Trophoblast cell (in vitro differentiated cells and primary cell): Measurements from ENCODE around the gene MACROD2.

Source experiments
- DNase-seq, 2 donors: peaks; one replicate each; pipeline ENCODE4 v3.0.0-alpha.2; 2016
- H2AFZ ChIP-seq: 2 replicates; pipeline ENCODE4 v1.6.1; 2013; ENCODE audit warnings: low read length, moderate library complexity, mild to moderate bottlenecking; ENCODE audit not compliant: insufficient read depth, poor library complexity
- H2AK5ac ChIP-seq: 2 replicates; pipeline ENCODE4 v1.6.1; 2013; ENCODE audit warnings: mild to moderate bottlenecking, low read length
- H2BK120ac ChIP-seq: 2 replicates; pipeline ENCODE4 v1.6.1; 2013; ENCODE audit warnings: low read length, mild to moderate bottlenecking, moderate library complexity; ENCODE audit not compliant: insufficient read depth, poor library complexity
- H2BK12ac ChIP-seq: 2 replicates; pipeline ENCODE4 v1.6.1; 2013; ENCODE audit warnings: mild to moderate bottlenecking, low read length, moderate library complexity
- H2BK5ac ChIP-seq: 2 replicates; pipeline ENCODE4 v1.6.1; 2013; ENCODE audit warnings: low read length, low read depth, moderate library complexity, mild to moderate bottlenecking; ENCODE audit not compliant: poor library complexity
- H3K14ac ChIP-seq: 2 replicates; pipeline ENCODE4 v1.6.1; 2013; ENCODE audit warnings: mild to moderate bottlenecking, low read length
- H3K18ac ChIP-seq: 2 replicates; pipeline ENCODE4 v1.6.1; 2013; ENCODE audit warnings: mild to moderate bottlenecking, low read length
- H3K23ac ChIP-seq: 2 replicates; pipeline ENCODE4 v1.6.1; 2013; ENCODE audit warnings: low read length
- H3K27ac ChIP-seq: 2 replicates; pipeline ENCODE4 v1.5.1; 2013; ENCODE audit warnings: low read depth, mild to moderate bottlenecking, inconsistent platforms, low read length, moderate library complexity
- H3K27me3 ChIP-seq: 2 replicates; pipeline ENCODE4 v1.6.1; 2013; ENCODE audit warnings: inconsistent platforms, mild to moderate bottlenecking, low read length, moderate library complexity; ENCODE audit not compliant: insufficient read depth
- H3K36me3 ChIP-seq, 2 experiments: 1 replicate in 1 of 2; 2 replicates in 1 of 2; pipeline ENCODE4 v1.6.1; 2013; ENCODE audit warnings: low read length in 2 of 2, mild to moderate bottlenecking in 2 of 2, moderate library complexity in 1 of 2; ENCODE audit not compliant: insufficient read depth in 2 of 2, control insufficient read depth in 1 of 2
- H3K4ac ChIP-seq: 2 replicates; pipeline ENCODE4 v1.6.1; 2013; ENCODE audit warnings: low read depth, mild to moderate bottlenecking, low read length, moderate library complexity
- H3K4me1 ChIP-seq, 2 experiments: 1 replicate in 1 of 2; 2 replicates in 1 of 2; pipeline ENCODE4 v1.6.1; 2013; ENCODE audit warnings: low read length in 2 of 2, mild to moderate bottlenecking in 2 of 2, moderate library complexity in 1 of 2; ENCODE audit not compliant: insufficient read depth in 2 of 2, control insufficient read depth in 1 of 2
- H3K4me2 ChIP-seq: 2 replicates; pipeline ENCODE4 v1.6.1; 2013; ENCODE audit warnings: inconsistent platforms, mild to moderate bottlenecking, low read length, moderate library complexity
- H3K4me3 ChIP-seq: 2 replicates; pipeline ENCODE4 v1.5.1; 2013; ENCODE audit warnings: mild to moderate bottlenecking, low read depth, low read length, inconsistent platforms
- H3K79me1 ChIP-seq: one replicate; pipeline ENCODE4 v1.6.1; 2013; ENCODE audit warnings: low read length
- H3K79me2 ChIP-seq: 2 replicates; pipeline ENCODE4 v1.6.1; 2013; ENCODE audit warnings: low read length, mild to moderate bottlenecking; ENCODE audit not compliant: control insufficient read depth, insufficient read depth, poor library complexity
- H3K9ac ChIP-seq: 2 replicates; pipeline ENCODE4 v1.6.1; 2013; ENCODE audit warnings: mild to moderate bottlenecking, low read length
- H3K9me3 ChIP-seq: 2 replicates; pipeline ENCODE4 v1.6.1; 2013; ENCODE audit warnings: low read depth, mild to moderate bottlenecking, control low read depth, inconsistent platforms, low read length; ENCODE audit not compliant: insufficient read depth
- H4K12ac ChIP-seq: 2 replicates; pipeline ENCODE4 v1.6.1; 2013; ENCODE audit warnings: low read depth, mild to moderate bottlenecking, low read length, moderate library complexity
- H4K8ac ChIP-seq: 2 replicates; pipeline ENCODE4 v1.6.1; 2013; ENCODE audit warnings: low read depth, mild to moderate bottlenecking, low read length, moderate library complexity
- H4K91ac ChIP-seq: one replicate; pipeline ENCODE4 v1.6.1; 2013; ENCODE audit warnings: low read depth, mild to moderate bottlenecking, low read length, moderate library complexity
- WGBS: extraction: QIAGEN DNeasy Blood & Tissue Kit; methylation state at CpG from one replicate; pipeline ENCODE4 v1.1.7; 2013; ENCODE audit warnings: missing lambda C conversion rate; ENCODE audit not compliant: insufficient read length, insufficient coverage; ENCODE audit errors: extremely low coverage; 5-methylcytosine and 5-hydroxymethylcytosine counted together

MACROD2 gene

DNA sequence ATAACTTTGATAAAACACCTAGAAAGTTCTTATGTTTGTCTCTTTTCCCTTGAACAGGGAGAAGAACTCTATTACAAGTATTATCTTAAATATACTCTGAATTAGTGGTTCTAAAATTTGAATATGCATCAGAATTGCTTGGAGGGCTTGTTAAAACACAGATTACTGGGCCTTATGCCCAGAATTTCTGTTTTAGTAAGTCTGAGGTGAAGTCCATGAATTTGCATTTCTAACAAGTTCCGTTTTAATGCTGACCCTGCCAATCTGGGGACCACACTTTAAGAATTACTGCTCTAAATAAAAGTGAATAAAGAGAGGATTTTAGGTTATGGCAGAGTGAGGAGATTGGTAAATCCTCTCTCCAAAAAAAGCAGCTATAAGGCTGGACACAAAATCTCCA lies 510.2 kb downstream of the MACROD2 start:
- Histone ChIP-seq H3K27me3 (no peaks in the 10 kb centered on the region), H2AFZ (no peak overlapping the region), H4K8ac (no peak overlapping the region), H3K9me3 (no peaks in the 10 kb centered on the region), H3K4me3 (no peak overlapping the region), H3K36me3 (no peaks in the 10 kb centered on the region), H3K79me2 (no peaks in the 10 kb centered on the region), H3K27ac (no peak overlapping the region), H2AK5ac (no peak overlapping the region), H3K4ac (no peak overlapping the region), H2BK12ac (no peak overlapping the region), H4K12ac (no peak overlapping the region), H4K91ac (no peak overlapping the region), H3K79me1 (no peaks in the 10 kb centered on the region), H3K9ac (no peak overlapping the region), H3K4me2 (no peak overlapping the region), H3K18ac (no peak overlapping the region), H3K23ac (no peak overlapping the region), H2BK120ac (no peak overlapping the region), H3K14ac (no peak overlapping the region), H2BK5ac (no peak overlapping the region), H3K4me1 (no peaks in the 10 kb centered on the region)
- no peak for DNase-seq
- no CpG with 5 or more reads among the region's 1 CpG for WGBS

GRCh38 chr20:14507711-14508110 lies 512.4 kb downstream of the MACROD2 start:
- H3K14ac ChIP-seq, result no peak overlapping the region
- H3K79me1 ChIP-seq, result no peaks in the 10 kb centered on the region
- no peak overlapping the region for H2AK5ac ChIP-seq
- no peak overlapping the region for H2BK5ac ChIP-seq
- no peak overlapping the region for H3K4ac ChIP-seq
- no peak overlapping the region for H4K8ac ChIP-seq
- H3K4me3 ChIP-seq, result no peak overlapping the region
- DNase-seq, result no peak
- H4K91ac ChIP-seq, result no peak overlapping the region
- no CpG with 5 or more reads among the region's 2 CpGs for WGBS
- H4K12ac ChIP-seq, result no peak overlapping the region
- no peak overlapping the region for H3K27ac ChIP-seq
- H3K27me3 ChIP-seq, result no peaks in the 10 kb centered on the region
- no peak overlapping the region for H3K23ac ChIP-seq
- H3K36me3 ChIP-seq, result no peaks in the 10 kb centered on the region
- H3K4me1 ChIP-seq, result no peaks in the 10 kb centered on the region
- no peak overlapping the region for H3K4me2 ChIP-seq
- no peak overlapping the region for H2BK12ac ChIP-seq
- H2BK120ac ChIP-seq, result no peak overlapping the region
- no peak overlapping the region for H3K9ac ChIP-seq
- H3K18ac ChIP-seq, result no peak overlapping the region
- no peaks in the 10 kb centered on the region for H3K79me2 ChIP-seq
- H2AFZ ChIP-seq, result no peak overlapping the region
- no peaks in the 10 kb centered on the region for H3K9me3 ChIP-seq

GRCh38 chr20:14510341-14510740 lies 515.0 kb downstream of the MACROD2 start:
- H2BK120ac ChIP-seq, result no peak overlapping the region

GRCh38 chr20:14512839-14513238 lies 517.5 kb downstream of the MACROD2 start:
- Histone ChIP-seq H3K79me1 (no peaks in the 10 kb centered on the region), H3K36me3 (no peaks in the 10 kb centered on the region), H3K4me1 (no peaks in the 10 kb centered on the region), H4K12ac (no peak overlapping the region), H3K4ac (no peak overlapping the region), H3K9me3 (no peaks in the 10 kb centered on the region), H4K91ac (no peak overlapping the region), H3K23ac (no peak overlapping the region), H3K27me3 (no peaks in the 10 kb centered on the region), H3K18ac (no peak overlapping the region), H2AK5ac (no peak overlapping the region), H3K27ac (no peak overlapping the region), H3K14ac (no peak overlapping the region), H3K4me2 (no peak overlapping the region), H3K4me3 (no peak overlapping the region), H3K79me2 (no peaks in the 10 kb centered on the region), H2BK120ac (no peak overlapping the region), H2BK5ac (no peak overlapping the region), H2BK12ac (no peak overlapping the region), H3K9ac (no peak overlapping the region), H2AFZ (no peak overlapping the region), H4K8ac (no peak overlapping the region)
- WGBS, result no CpG with 5 or more reads among the region's 2 CpGs
- DNase-seq, result no peak

More at GRCh38 chr20:14510341-14510740, 515.0 kb downstream of the MACROD2 start:
- H4K8ac ChIP-seq, result no peak overlapping the region
- no peak overlapping the region for H2AK5ac ChIP-seq
- no peaks in the 10 kb centered on the region for H3K79me1 ChIP-seq
- H3K9me3 ChIP-seq, result no peaks in the 10 kb centered on the region
- no peak overlapping the region for H3K4me3 ChIP-seq
- no peak overlapping the region for H3K4ac ChIP-seq
- no peak overlapping the region for H3K27ac ChIP-seq
- H3K4me1 ChIP-seq, result no peaks in the 10 kb centered on the region
- no peaks in the 10 kb centered on the region for H3K79me2 ChIP-seq
- WGBS, result no CpG with 5 or more reads among the region's 1 CpG
- H2BK12ac ChIP-seq, result no peak overlapping the region
- no peak overlapping the region for H3K4me2 ChIP-seq
- no peak overlapping the region for H3K18ac ChIP-seq
- no peak overlapping the region for H3K23ac ChIP-seq
- no peak overlapping the region for H4K12ac ChIP-seq
- H3K36me3 ChIP-seq, result no peaks in the 10 kb centered on the region
- H2BK5ac ChIP-seq, result no peak overlapping the region
- DNase-seq, result no peak
- no peak overlapping the region for H3K14ac ChIP-seq
- H4K91ac ChIP-seq, result no peak overlapping the region
- no peak overlapping the region for H2AFZ ChIP-seq
- no peak overlapping the region for H3K9ac ChIP-seq
- no peaks in the 10 kb centered on the region for H3K27me3 ChIP-seq
